ENCODE measurements around the gene FRMD4A. TPM values are rescaled to one million over a fixed set of nuclear protein-coding genes. Genes with fewer than 3 reads are reported as not detected.

The FRMD4A gene
- total RNA-seq, 4 donors from 2014 or later, result 4.0 to 12.7 (median 5.6) TPM

GRCh38 chr10:14360515-14360914 lies 29.8 kb upstream of the FRMD4A start:
- 63 to 68% methylated on average over 4 of the region's 4 CpGs for WGBS, 2 donors (ENCODE audit: low coverage in 1 of 2)
- no peak for DNase-seq
- TF ChIP-seq POLR2AphosphoS5 (IDR thresholded peaks at IDR 0.05), result no peak
- no peak for TF ChIP-seq POLR2A (IDR thresholded peaks at IDR 0.05)
- no peak for TF ChIP-seq CTCF (IDR thresholded peaks at IDR 0.05)
- TF ChIP-seq EP300 (IDR thresholded peaks at IDR 0.05; ENCODE audit: low read depth), result no peak

GRCh38 chr10:14358886-14359573 lies 28.3 kb upstream of the FRMD4A start:
- TF ChIP-seq CTCF (IDR thresholded peaks at IDR 0.05), result no peak
- no peak for TF ChIP-seq EP300 (IDR thresholded peaks at IDR 0.05; ENCODE audit: low read depth)
- H3K27ac ChIP-seq, result no peak overlapping the region
- 56 to 60% methylated on average over 6 to 9 of the region's 9 CpGs for whole genome bisulfite sequencing, 2 donors (ENCODE audit: low coverage in 1 of 2)
- H3K27me3 ChIP-seq, result no peaks in the 10 kb centered on the region
- H3K9me3 ChIP-seq, result no peaks in the 10 kb centered on the region
- H3K4me3 ChIP-seq, result no peak overlapping the region
- H3K4me1 ChIP-seq, result no peaks in the 10 kb centered on the region
- in situ Hi-C loops (cut with MboI; ENCODE audit: low pct_ligation_motif_present in 1 of 4, low pct_unique_long_range_greater_than_20kb in 1 of 4, low sequenced_read_pairs in 3 of 4) (no loop called here), intact Hi-C loops (cut with DNase I; ENCODE audit: low total_unique reads) (no loop called here)
- no peak for DNase-seq
- H3K36me3 ChIP-seq, result no peaks in the 10 kb centered on the region

More at GRCh38 chr10:14360515-14360914, 29.8 kb upstream of the FRMD4A start:
- in situ Hi-C loops (cut with MboI; ENCODE audit: low pct_ligation_motif_present in 1 of 4, low pct_unique_long_range_greater_than_20kb in 1 of 4, low sequenced_read_pairs in 3 of 4), result no loop called here
- Histone ChIP-seq H3K9me3 (no peaks in the 10 kb centered on the region), H3K27me3 (no peaks in the 10 kb centered on the region), H3K27ac (no peak overlapping the region), H3K4me1 (no peaks in the 10 kb centered on the region), H3K36me3 (no peaks in the 10 kb centered on the region), H3K4me3 (no peak overlapping the region)
- intact Hi-C loops (cut with DNase I; ENCODE audit: low total_unique reads), result no loop called here

- H3K4me1 ChIP-seq, result no peaks in the 10 kb centered on the region
- in situ Hi-C loops (cut with MboI; ENCODE audit: low pct_ligation_motif_present in 1 of 4, low pct_unique_long_range_greater_than_20kb in 1 of 4, low sequenced_read_pairs in 3 of 4), result no loop called here
Observed at GRCh38 chr10:14356921-14357320, 26.2 kb upstream of the FRMD4A start.

GRCh38 chr10:14355750-14356149 lies 25.0 kb upstream of the FRMD4A start:
- TF ChIP-seq CTCF (IDR thresholded peaks at IDR 0.05) (no peak), EP300 (IDR thresholded peaks at IDR 0.05; ENCODE audit: low read depth) (no peak), POLR2A (IDR thresholded peaks at IDR 0.05) (no peak), POLR2AphosphoS5 (IDR thresholded peaks at IDR 0.05) (no peak)
- intact Hi-C loops (cut with DNase I; ENCODE audit: low total_unique reads), result no loop called here
- no peaks in the 10 kb centered on the region for H3K27me3 ChIP-seq

More at GRCh38 chr10:14356921-14357320, 26.2 kb upstream of the FRMD4A start:
- Histone ChIP-seq H3K4me3 (no peak overlapping the region), H3K9me3 (no peaks in the 10 kb centered on the region), H3K27me3 (no peaks in the 10 kb centered on the region), H3K36me3 (no peaks in the 10 kb centered on the region), H3K27ac (no peak overlapping the region)
- no peak for TF ChIP-seq EP300 (IDR thresholded peaks at IDR 0.05; ENCODE audit: low read depth)
- TF ChIP-seq CTCF (IDR thresholded peaks at IDR 0.05), result no peak
- no peak for TF ChIP-seq POLR2AphosphoS5 (IDR thresholded peaks at IDR 0.05)
- no peak for TF ChIP-seq POLR2A (IDR thresholded peaks at IDR 0.05)
- WGBS, 2 donors (ENCODE audit: low coverage in 1 of 2), result 91 to 100% methylated on average over 1 to 3 of the region's 3 CpGs
- intact Hi-C loops (cut with DNase I; ENCODE audit: low total_unique reads), result no loop called here
- no peak for DNase-seq

More at GRCh38 chr10:14355750-14356149, 25.0 kb upstream of the FRMD4A start:
- Histone ChIP-seq H3K4me1 (no peaks in the 10 kb centered on the region), H3K9me3 (no peaks in the 10 kb centered on the region), H3K4me3 (no peak overlapping the region), H3K27ac (no peak overlapping the region), H3K36me3 (no peaks in the 10 kb centered on the region)
- in situ Hi-C loops (cut with MboI; ENCODE audit: low pct_ligation_motif_present in 1 of 4, low pct_unique_long_range_greater_than_20kb in 1 of 4, low sequenced_read_pairs in 3 of 4), result no loop called here
- DNase-seq, result no peak
- 70 to 86% methylated on average over 2 to 3 of the region's 3 CpGs for WGBS, 2 donors (ENCODE audit: low coverage in 1 of 2)
